Measurements from ENCODE around the gene EIF4A2.
"Not testable (repeated sequence)": the region's sequence is repeated elsewhere in the genome, so short reads cannot be mapped to it uniquely, and the experiment has no call there.

The EIF4A2 gene

DNA sequence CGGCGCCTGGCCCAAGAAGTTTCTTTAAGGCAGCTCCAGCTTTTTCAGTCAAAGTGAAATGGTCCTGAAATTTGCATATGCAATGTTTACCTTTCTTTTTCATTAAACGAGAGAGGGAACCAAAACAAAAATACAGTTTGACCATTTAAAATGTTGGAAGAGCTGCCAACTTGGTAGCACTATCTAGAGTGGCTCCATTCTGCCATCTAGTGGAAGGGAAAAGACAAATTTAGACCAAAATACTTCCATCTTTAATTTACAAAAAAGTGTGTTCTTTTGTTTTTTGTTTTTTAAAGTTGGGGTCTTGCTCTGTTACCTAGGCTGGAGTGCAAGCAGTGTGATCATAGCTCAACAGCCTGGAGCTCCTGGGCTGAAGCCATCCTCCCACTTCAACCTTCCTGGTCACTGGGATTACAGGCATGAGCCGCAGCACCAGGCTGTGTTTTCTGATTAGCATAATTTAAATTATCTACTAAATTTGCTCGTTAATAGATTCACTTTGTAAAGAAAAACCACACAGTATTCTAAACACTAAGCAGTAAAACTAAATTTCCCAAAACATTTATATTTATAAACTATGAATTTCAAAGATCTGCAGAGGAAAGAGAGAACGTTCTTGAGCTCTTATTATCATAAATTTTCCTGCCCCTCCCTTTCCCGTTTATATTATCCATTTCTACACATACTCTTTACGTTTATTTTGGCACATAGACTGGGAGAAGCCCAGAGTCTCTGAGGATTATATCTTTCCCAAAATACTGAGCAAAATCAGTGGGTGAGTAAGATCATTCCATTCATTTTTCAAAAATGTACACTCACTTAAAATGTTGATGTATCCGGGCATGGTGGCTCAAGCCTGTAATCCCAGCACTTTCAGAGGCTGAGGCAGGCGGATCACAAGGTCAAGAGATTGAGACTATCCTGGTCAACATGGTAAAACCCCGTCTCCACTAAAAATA, 38.3 kb downstream of the EIF4A2 start:
- DNase-seq: peak; percentile 9

DNA sequence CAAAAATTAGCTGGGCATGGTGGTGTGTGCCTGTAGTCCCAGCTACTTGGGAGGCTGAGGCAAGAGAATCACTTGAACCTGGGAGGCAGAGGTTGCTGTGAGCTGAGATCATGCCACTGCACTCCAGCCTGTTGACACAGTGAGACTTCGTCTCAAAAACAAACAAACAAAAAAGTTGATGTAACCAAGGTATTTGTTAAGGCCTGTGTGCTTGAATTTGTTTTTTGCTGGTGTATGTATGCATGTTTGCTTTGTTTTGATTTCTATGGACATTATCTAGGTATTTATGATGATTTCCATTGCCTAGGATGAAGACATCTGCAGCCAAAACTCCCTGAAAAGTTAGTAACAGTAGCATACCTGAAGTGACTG, 39.0 kb downstream of the EIF4A2 start:
- DNase-seq: not testable (repeated sequence)

GRCh38 chr3:186823386-186823785, 40.0 kb downstream of the EIF4A2 start:
- no peak for DNase-seq

GRCh38 chr3:186824430-186825139, 41.2 kb downstream of the EIF4A2 start:
- no peak for DNase-seq

DNA sequence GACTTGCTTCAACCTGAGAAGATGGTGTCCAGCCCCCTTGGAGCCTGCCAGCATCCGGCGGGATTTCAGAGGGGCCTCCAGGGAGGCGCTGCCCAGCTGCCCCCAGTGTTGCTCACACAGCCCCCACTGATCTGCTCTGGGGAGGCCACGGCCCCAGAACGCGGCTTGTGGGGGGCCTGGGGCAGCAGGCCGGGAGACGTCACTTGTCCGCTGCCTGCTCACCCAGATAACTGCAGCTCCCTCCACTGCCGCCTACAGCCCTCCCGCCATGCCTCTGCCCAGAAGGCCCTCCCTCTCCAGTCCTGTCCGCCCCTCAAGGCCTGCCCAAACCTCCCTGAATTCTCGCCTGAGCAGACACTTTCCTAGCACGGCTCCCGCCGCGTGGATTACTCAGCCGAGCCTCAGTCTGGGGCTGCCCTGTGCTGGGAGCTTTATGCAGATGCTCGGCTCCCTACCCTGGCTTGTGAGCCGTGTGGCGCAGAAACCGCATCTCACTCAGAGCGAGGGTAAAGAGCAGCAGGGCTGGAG, 42.0 kb downstream of the EIF4A2 start:
- DNase-seq: no peak

- no peak for DNase-seq
Observed at GRCh38 chr3:186825872-186826409, 42.6 kb downstream of the EIF4A2 start.

- DNase-seq: no peak
Observed at GRCh38 chr3:186826410-186826975, 43.1 kb downstream of the EIF4A2 start.

DNA sequence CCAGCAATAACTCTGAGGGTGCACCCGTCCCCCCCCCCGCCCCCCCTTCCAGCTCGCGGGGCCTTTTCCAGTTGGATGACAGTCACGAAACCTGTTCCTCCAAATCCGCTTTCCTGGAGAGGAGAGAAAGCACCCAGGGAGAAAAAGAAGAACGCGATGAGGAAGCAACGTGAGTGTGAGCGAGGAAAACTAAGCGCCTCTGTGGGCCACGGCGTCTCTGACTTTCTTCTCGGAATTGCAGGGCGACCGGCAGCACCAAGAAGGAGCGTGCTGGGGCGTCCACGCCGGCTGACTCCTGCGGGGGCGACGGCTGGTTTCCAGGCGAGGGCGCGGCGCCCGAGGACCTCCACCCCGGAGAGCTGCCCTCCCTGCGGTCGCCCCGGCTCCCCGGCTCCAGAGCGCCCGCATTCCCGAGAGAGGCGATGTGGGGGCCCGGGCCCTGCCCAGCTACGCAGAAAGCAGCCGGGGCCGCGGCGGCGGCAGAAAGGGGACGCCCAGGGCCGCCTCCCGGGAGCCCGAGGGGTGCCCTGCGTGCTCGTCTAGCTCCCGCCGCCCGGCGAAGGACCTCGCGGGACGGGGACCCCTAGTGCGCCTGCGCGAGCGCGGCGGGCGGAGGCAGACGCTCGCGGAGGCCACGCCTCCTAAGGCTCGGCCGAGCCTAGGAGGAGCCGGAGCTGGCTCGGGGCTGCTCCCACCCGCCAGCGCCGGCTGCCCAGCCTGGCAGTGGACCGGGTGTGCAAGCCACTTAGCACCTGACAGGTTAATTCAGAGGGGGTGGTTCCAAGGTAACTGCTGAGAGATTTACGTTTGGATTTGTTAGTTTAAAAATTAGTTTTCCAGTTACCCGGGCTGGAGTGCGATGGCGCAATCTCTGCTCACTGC, 43.8 kb downstream of the EIF4A2 start:
- peak; percentile 86 for DNase-seq

DNA sequence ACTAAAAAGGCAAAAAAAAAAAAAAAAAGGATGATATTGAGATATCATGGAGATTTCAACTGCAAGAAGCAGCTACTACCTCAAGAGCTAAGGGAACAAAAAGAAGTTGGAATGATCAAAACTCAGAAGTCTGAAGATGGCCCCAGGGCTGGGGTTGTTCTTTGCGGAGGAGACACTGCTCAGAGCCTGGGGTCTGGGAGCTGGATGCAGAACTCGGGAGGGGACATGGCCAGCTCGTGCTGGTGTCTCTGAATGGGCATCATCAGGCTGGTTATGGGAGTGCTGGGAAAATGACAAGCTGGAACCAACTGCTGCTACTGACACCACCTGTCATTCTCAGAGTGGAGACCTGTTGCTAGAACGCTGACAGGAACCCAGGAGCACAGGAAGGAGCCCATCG, 45.0 kb downstream of the EIF4A2 start:
- DNase-seq: no peak

DNA sequence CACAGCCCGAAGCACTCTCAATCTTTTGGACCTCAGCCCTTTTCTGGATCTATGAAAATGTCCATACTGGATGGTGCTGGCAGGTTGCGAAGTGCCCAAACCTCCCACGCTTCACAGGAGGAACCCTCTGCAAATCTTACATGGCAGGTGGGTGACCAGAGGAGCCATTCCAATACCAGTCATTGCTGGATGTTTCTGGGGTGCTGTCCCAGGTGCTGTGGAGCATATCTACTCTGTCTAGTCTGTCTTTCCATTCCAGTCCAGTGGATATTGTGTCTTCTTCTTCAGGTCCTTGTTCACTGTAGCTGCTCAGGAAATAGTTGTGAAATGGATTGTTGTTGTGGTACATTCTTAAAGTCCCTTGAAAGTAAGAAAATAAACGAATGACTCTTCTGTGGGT, 48.4 kb downstream of the EIF4A2 start:
- DNase-seq: no peak

GRCh38 chr3:186832276-186832675, 48.9 kb downstream of the EIF4A2 start:
- no peak for DNase-seq
